GM19372 (cell line): ENCODE data around the gene HSBP1L1.

Experiments used
- ATAC-seq: cut with Tn5 transposase; IDR thresholded peaks from one replicate; pipeline ENCODE4 v1.9.1; 2021; ENCODE audit warnings: mild to moderate bottlenecking, low read depth, moderate library complexity; ENCODE audit not compliant: unreplicated experiment

The HSBP1L1 gene

GRCh38 chr18:79928563-79928960, 35.9 kb upstream of the HSBP1L1 start:
- ATAC-seq = no peak

- ATAC-seq = no peak
Measured at GRCh38 chr18:79930020-79930642, 34.3 kb upstream of the HSBP1L1 start.

- ATAC-seq = no peak
Measured at GRCh38 chr18:79931475-79931874, 33.0 kb upstream of the HSBP1L1 start.

DNA sequence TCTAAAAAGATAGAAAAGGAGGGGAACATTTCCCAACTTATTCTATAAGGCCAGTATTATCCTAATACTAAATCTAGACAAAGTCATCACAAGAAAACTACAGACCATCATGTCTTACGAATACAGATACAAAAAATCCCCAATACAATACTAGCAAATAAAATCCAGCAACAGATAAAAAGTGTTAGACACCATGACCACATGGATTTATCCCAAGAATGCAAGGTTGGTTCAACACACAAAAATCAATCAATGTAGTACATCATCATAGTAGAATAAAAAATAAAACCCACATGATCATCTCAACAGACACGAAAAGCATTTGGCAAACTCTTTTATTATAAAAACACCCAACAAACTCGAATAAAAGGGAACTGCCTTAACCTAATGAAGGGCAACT, 31.5 kb upstream of the HSBP1L1 start:
- no peak for ATAC-seq

DNA sequence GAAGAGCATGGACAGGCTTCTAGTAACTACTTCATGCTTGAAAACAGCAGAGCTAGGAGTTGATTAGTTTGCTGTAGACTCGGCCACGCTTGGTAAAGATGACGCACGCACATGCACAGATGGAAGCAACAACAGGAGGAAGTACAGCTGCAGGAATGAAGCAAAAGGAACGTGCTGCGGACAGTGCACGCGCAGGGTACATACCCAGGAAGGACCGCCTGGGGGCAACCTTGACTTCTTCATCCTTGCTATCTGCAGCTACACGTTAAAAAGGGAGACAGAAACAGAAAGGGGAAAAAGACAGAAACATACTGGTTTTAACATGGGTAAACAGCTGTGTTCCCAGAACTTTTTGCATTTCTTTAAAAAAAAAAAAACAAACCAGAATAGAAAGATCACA, 30.7 kb upstream of the HSBP1L1 start:
- no peak for ATAC-seq

- no peak for ATAC-seq
Measured at GRCh38 chr18:79934311-79935097, 29.9 kb upstream of the HSBP1L1 start.

DNA sequence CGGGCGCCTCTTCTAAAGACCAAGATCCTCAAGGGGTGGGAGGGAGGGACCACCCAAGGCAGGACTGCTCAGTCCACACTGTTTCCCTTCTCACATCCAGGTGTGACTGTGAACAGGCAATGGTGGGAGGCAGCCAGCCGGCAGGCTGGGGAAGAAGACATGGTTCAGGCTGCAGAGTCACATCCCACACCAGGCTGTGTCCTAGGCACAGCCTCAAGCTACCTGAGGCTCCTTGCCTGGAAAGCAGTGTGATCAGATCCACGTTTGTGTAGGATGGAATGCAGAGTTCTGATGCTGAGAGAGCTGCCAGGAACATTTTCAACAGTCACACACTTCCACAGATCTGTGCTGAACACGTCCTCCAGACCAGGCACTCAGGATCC, 29.4 kb upstream of the HSBP1L1 start:
- no peak for ATAC-seq

GRCh38 chr18:79935499-79935898, 28.9 kb upstream of the HSBP1L1 start:
- ATAC-seq = no peak

GRCh38 chr18:79935925-79936324, 28.5 kb upstream of the HSBP1L1 start:
- no peak for ATAC-seq

DNA sequence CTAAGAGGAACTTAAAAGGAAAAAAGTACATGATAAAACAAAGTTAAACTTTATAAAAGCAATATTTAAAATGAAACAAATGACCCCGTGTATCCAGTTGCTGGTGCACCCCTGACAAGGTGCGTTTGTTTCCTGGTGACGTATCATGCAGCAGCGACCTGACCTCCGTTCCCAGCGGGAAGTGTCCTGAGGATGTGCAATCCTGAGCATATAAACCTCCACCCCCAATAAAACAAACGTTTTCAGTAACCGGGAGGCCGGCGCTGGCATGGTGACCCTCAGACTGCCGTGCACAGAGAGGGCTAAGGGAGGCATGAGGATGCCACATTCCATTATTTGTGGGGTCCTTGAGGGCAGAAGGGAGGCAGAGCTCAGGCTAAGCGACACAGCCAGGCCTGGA, 27.8 kb upstream of the HSBP1L1 start:
- no peak for ATAC-seq

DNA sequence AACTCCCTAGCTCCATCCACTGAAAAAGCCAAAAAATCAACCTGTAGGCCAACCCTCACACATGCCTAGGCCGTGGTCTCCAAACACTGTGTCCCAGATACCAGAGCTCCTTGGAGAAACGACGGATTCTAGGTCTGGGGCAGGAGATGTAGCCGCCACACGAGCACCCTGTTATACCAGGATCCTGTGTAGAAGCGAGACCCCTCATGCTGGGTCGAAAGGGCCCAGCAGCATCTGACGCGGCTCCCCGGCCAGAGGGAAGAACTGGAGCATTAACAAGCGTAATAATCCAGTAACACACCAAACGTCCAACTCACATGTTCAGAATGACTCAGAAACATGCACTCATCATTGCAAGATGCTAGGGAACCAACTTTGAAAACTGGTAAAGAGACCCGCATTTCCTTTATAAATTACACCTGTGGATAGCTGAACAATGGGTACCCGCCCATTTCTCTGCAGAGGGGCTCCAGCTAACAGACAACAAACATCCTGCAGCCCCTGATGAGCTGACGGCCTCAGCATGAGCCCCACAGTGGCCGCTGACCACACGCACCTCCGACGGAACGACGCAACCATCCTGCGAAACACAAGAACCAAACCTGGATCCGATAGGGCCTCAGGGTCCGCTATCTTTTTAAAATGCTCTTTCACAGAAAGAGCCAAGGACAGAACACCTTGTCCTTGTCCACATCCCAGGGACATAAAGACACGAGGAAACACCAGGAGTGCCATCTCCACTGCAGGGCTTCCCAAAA, 27.2 kb upstream of the HSBP1L1 start:
- ATAC-seq = no peak

GRCh38 chr18:79938196-79938595, 26.2 kb upstream of the HSBP1L1 start:
- no peak for ATAC-seq

- ATAC-seq = no peak
Measured at GRCh38 chr18:79939096-79939495, 25.3 kb upstream of the HSBP1L1 start.

DNA sequence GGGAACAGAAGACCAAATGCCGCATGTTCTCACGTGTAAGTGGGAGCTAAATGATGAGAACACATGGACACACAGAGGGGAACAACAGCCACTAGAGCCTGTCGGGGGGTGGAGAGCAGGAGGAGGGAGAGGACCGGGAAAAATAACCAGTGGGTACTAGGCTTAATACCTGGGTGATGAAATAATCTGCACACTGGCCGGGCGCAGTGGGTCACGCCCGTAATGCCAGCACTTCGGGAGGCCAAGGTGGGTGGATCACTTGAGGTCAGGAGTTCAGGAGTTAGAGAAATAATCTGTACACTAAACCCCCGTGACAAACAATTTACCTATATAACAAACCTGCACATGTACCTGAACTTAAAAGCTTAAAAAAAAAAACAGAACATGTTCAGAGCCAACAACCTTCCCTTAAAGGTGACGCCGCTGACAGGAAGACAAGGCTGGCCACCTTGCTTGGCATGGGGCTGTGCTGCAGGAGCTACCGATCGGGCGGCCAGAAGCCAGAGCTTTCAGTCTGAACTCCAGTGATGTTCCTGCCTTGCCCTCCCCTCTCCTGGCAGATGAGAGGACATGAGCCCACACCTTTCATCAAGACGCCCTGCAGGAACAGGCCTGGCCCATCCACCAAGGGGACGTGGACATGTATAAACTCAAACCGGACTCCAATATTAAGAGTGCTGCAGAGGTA, 24.2 kb upstream of the HSBP1L1 start:
- ATAC-seq = no peak

GRCh38 chr18:79940814-79941472, 23.5 kb upstream of the HSBP1L1 start:
- no peak for ATAC-seq

DNA sequence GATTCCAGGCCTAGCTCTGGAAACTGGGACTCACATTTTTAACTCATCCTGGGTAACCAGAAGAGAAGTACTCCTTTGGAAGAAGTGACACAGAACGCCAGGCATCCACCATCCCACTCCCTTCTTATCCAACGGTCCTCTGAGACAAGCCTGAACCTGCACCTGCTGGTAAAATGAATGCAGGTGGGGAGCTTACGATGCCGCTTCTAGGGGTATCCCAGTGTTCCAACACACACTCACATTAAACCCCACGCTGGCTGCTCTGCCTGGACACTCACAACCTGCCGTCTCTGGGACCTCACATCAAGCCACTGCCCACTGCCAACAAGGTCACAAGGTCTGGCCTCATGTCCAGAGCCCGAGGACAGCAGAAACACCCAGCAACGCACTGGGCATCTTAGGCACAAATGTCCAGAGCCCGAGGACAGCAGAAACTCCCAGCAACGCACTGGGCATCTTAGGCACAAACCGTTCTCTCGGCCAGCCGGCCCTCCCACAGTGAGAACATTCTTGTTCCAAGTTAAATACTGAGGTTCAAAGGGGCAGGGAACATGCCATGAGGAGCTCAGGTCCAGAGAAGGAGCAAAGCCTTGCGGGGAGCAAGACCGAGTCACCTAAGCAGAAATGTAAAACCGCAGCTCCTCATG, 22.8 kb upstream of the HSBP1L1 start:
- no peak for ATAC-seq

DNA sequence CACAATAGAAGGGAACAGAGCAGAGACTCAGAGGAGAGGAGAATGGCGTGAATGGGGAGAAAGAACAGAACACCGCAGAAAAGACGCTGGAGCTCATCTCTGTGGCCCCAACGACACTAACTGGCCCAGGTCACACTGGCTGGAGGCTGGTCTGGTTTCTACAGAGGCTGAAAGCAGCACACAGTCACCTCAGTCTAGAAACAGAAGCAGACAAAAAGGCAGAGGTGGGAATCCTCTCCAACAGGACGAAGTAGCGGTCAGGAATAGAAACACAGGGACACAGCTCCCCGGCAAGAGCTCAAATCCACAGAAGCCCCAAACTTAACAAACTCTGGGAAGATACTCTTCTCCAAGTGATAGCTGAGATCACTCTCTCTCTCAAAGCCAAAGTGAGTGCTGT, 22.2 kb upstream of the HSBP1L1 start:
- ATAC-seq = no peak

GRCh38 chr18:79942786-79943607, 21.4 kb upstream of the HSBP1L1 start:
- no peak for ATAC-seq

GRCh38 chr18:79943608-79944125, 20.8 kb upstream of the HSBP1L1 start:
- no peak for ATAC-seq
